Sigmoid colon (tissue), 4 donors: Measurements from ENCODE around the gene SDHA.

Experiments
- CTCF ChIP-seq, 4 experiments: fragments of 450-650 bp in 3 of 4; fragments of 200-600 bp in 1 of 4; IDR thresholded peaks; one replicate each; pipeline ENCODE4 v1.5.1; 2016 to 2019; ENCODE audit warnings: antibody characterized with exemption in 4 of 4, mild to moderate bottlenecking in 3 of 4, moderate library complexity in 2 of 4
- EP300 ChIP-seq, 4 donors: sonication (generic); formaldehyde crosslinking; IDR thresholded peaks; one replicate each; pipeline ENCODE4 v1.6.1; 2017; ENCODE audit warnings: antibody characterized with exemption in 4 of 4
- POLR2A ChIP-seq, 2 donors: fragments of 450-650 bp; IDR thresholded peaks; one replicate each; pipeline ENCODE4 v1.6.1; 2016; ENCODE audit warnings: antibody characterized with exemption in 2 of 2, mild to moderate bottlenecking in 2 of 2, moderate library complexity in 2 of 2

GRCh38 chr5:302966-303365 is 84.8 kb downstream of the SDHA start:
- TF ChIP-seq EP300 (IDR thresholded peaks at IDR 0.05), result no peak
- no peak for TF ChIP-seq POLR2A (IDR thresholded peaks at IDR 0.05)
- no peak for TF ChIP-seq CTCF (IDR thresholded peaks at IDR 0.05)
